AG09309 (cell line): Measurements from ENCODE around the gene PADI2.

ENCODE experiments used
- DNase-seq: peaks from one replicate; pipeline ENCODE4 v3.0.0-alpha.2; 2010; ENCODE audit warnings: low read depth
- H3K4me3 ChIP-seq: 2 replicates; pipeline ENCODE4 v1.5.1; 2011; ENCODE audit warnings: mild to moderate bottlenecking, low read depth, low read length, moderate library complexity; ENCODE audit not compliant: control insufficient read depth
- CTCF ChIP-seq: IDR thresholded peaks from 2 replicates; pipeline ENCODE4 v1.5.1; 2011; ENCODE audit warnings: mild to moderate bottlenecking, low read depth, low read length, inconsistent platforms; ENCODE audit not compliant: insufficient read depth, control insufficient read depth; ENCODE audit errors: missing control alignments

PADI2 gene

GRCh38 chr1:17094664-17095063 lies 24.6 kb downstream of the PADI2 start:
- no peak overlapping the region for H3K4me3 ChIP-seq
- no peak for DNase-seq
- no peak for TF ChIP-seq CTCF

GRCh38 chr1:17093822-17094393 lies 25.3 kb downstream of the PADI2 start:
- no peak overlapping the region for H3K4me3 ChIP-seq
- no peak for DNase-seq
- no peak for TF ChIP-seq CTCF

GRCh38 chr1:17091252-17091651 lies 28.0 kb downstream of the PADI2 start:
- TF ChIP-seq CTCF: no peak
- no peak for DNase-seq

GRCh38 chr1:17089506-17089905 lies 29.7 kb downstream of the PADI2 start:
- TF ChIP-seq CTCF: no peak
- DNase-seq: no peak
- H3K4me3 ChIP-seq: no peak overlapping the region

More at GRCh38 chr1:17091252-17091651, 28.0 kb downstream of the PADI2 start:
- H3K4me3 ChIP-seq: no peak overlapping the region

- no peak for DNase-seq
Measured at GRCh38 chr1:17086751-17087150, 32.5 kb downstream of the PADI2 start.

GRCh38 chr1:17084787-17085186 lies 34.5 kb downstream of the PADI2 start:
- no peak for TF ChIP-seq CTCF
- H3K4me3 ChIP-seq: no peak overlapping the region
- no peak for DNase-seq

More at GRCh38 chr1:17086751-17087150, 32.5 kb downstream of the PADI2 start:
- no peak overlapping the region for H3K4me3 ChIP-seq
- TF ChIP-seq CTCF: no peak

GRCh38 chr1:17082761-17083160 lies 36.5 kb downstream of the PADI2 start:
- DNase-seq: no peak
- H3K4me3 ChIP-seq: no peak overlapping the region
- TF ChIP-seq CTCF: no peak
